B cell (primary cell): ENCODE measurements around the gene GCKR.

Experiments used
- EZH2 ChIP-seq: IDR thresholded peaks from 2 replicates; pipeline ENCODE4 v1.6.1; 2012; ENCODE audit warnings: borderline replicate concordance, low read depth, mild to moderate bottlenecking, moderate library complexity, low read length; ENCODE audit not compliant: insufficient read depth, poor library complexity, severe bottlenecking
- TF ChIP-seq, protein P1 (sequence below): fragments of 200-600 bp; IDR thresholded peaks from one replicate; pipeline ENCODE4 v1.8.0; 2022; ENCODE audit warnings: antibody characterized with exemption, mild to moderate bottlenecking

DNA sequence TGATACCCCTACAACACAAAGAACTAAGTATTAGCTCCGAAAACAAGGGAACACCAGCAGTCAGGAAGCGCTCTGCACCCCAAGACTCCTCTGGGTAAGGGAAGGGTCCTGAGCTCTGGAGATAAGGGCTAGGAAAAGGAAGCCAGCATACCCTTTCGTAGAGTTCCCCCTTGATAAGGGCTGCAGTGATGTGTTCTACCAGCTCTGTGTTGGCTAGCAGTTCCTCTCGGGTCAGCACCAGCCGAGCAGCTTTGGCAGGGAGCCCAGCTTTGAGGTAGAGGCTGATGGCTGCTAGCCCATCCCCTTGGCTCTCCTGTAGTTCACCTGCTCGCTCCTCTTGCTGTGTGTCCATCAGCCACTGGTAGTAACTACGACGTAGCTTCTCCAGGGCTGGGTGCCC lies 35.5 kb upstream of the GCKR start:
- TF ChIP-seq, protein P1, sequence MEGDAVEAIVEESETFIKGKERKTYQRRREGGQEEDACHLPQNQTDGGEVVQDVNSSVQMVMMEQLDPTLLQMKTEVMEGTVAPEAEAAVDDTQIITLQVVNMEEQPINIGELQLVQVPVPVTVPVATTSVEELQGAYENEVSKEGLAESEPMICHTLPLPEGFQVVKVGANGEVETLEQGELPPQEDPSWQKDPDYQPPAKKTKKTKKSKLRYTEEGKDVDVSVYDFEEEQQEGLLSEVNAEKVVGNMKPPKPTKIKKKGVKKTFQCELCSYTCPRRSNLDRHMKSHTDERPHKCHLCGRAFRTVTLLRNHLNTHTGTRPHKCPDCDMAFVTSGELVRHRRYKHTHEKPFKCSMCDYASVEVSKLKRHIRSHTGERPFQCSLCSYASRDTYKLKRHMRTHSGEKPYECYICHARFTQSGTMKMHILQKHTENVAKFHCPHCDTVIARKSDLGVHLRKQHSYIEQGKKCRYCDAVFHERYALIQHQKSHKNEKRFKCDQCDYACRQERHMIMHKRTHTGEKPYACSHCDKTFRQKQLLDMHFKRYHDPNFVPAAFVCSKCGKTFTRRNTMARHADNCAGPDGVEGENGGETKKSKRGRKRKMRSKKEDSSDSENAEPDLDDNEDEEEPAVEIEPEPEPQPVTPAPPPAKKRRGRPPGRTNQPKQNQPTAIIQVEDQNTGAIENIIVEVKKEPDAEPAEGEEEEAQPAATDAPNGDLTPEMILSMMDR, result no peak
- TF ChIP-seq EZH2, result no peak
